Tibial nerve (tissue), 4 donors: ENCODE results near the gene MYCL.

Source experiments
- EP300 ChIP-seq, 2 donors: sonication (generic); formaldehyde crosslinking; IDR thresholded peaks; one replicate each; pipeline ENCODE4 v1.6.1; 2017; ENCODE audit warnings: antibody characterized with exemption in 2 of 2, mild to moderate bottlenecking in 1 of 2
- POLR2A ChIP-seq, 2 donors: fragments of 450-650 bp; IDR thresholded peaks; one replicate each; pipeline ENCODE4 v1.6.1; 2017; ENCODE audit warnings: antibody characterized with exemption in 2 of 2, mild to moderate bottlenecking in 2 of 2, moderate library complexity in 2 of 2
- TF ChIP-seq, protein P1 (sequence below), 5 experiments: fragments of 200-600 bp in 3 of 5; fragments of 450-650 bp in 2 of 5; sonication (generic) in 3 of 5; IDR thresholded peaks; one replicate each; pipeline ENCODE4 v1.5.1; 2016 to 2019; ENCODE audit warnings: antibody characterized with exemption in 5 of 5, mild to moderate bottlenecking in 3 of 5, moderate library complexity in 2 of 5

DNA sequence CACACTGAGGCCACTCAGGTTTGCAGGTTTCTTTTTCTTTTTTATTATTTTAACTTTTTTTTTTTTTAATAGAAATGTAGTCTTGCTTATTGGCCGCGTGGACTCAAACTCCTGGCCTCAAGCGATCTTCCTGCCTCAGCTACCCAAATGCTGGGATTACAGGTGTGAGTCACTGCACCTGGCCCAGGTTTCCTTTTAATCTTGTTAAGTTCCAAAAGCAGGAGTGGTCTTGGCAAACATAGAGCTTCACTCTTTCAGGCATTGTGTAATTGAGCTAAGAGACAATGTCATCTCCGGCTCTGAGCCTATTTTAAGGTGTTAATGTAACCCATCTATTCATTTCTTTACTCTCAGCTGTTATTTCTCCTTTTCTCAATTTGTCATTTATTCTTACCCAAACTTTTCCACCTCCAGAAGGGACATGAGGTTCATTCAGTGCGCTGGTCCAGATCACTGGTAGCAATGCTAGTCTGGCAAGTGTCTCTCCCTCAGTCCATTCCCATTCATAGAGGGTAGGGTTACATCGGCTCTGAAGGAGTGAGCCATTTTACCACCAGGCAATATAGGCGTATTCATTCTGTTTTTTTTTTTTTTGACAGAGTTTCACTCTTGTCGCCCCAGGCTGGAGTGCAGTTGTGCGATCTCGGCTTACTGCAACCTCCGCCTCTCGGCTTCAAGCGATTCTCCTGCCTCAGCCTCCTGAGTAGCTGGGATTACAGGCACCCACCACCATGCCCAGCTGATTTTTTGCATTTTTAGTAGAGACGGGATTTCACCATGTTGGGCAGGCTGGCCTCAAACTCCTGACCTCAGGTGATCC, 42.0 kb upstream of the MYCL start:
- TF ChIP-seq, protein P1, sequence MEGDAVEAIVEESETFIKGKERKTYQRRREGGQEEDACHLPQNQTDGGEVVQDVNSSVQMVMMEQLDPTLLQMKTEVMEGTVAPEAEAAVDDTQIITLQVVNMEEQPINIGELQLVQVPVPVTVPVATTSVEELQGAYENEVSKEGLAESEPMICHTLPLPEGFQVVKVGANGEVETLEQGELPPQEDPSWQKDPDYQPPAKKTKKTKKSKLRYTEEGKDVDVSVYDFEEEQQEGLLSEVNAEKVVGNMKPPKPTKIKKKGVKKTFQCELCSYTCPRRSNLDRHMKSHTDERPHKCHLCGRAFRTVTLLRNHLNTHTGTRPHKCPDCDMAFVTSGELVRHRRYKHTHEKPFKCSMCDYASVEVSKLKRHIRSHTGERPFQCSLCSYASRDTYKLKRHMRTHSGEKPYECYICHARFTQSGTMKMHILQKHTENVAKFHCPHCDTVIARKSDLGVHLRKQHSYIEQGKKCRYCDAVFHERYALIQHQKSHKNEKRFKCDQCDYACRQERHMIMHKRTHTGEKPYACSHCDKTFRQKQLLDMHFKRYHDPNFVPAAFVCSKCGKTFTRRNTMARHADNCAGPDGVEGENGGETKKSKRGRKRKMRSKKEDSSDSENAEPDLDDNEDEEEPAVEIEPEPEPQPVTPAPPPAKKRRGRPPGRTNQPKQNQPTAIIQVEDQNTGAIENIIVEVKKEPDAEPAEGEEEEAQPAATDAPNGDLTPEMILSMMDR (IDR thresholded peaks at IDR 0.05): no peak
- no peak for TF ChIP-seq POLR2A (IDR thresholded peaks at IDR 0.05)
- TF ChIP-seq EP300 (IDR thresholded peaks at IDR 0.05): no peak
